Measurements from ENCODE around the gene SH3BP1.

Gene SH3BP1

GRCh38 chr22:37701141-37701786 is 61.8 kb downstream of the SH3BP1 start:
- DNase-seq: no peak
- H3K36me3 Mint-ChIP-seq (ENCODE audit: low read depth): peaks cover 48% of the 10 kb centered on the region
- peaks cover 25% of the 10 kb centered on the region for H3K4me1 Mint-ChIP-seq
- H3K4me3 Mint-ChIP-seq: no peak overlapping the region
- H3K27me3 Mint-ChIP-seq (ENCODE audit: low read depth, poor library complexity): peaks cover 3% of the 10 kb centered on the region
- no peak overlapping the region for H3K27ac Mint-ChIP-seq
- TF ChIP-seq CTCF (IDR thresholded peaks at IDR 0.05): no peak
- no peaks in the 10 kb centered on the region for H3K9me3 Mint-ChIP-seq

- Mint-ChIP-seq H3K27ac (no peak overlapping the region), H3K27me3 (ENCODE audit: low read depth, poor library complexity) (no peaks in the 10 kb centered on the region), H3K4me3 (no peak overlapping the region), H3K9me3 (no peaks in the 10 kb centered on the region), H3K36me3 (ENCODE audit: low read depth) (peaks cover 64% of the 10 kb centered on the region), H3K4me1 (peaks cover 5% of the 10 kb centered on the region)
- DNase-seq: no peak
- TF ChIP-seq CTCF (IDR thresholded peaks at IDR 0.05): no peak
These were observed 64.4 kb downstream of the SH3BP1 start for GRCh38 chr22:37703906-37704305.

GRCh38 chr22:37704645-37705044 is 65.2 kb downstream of the SH3BP1 start:
- H3K36me3 Mint-ChIP-seq (ENCODE audit: low read depth): peaks cover 65% of the 10 kb centered on the region
- H3K27ac Mint-ChIP-seq: no peak overlapping the region
- no peaks in the 10 kb centered on the region for H3K9me3 Mint-ChIP-seq
- H3K4me1 Mint-ChIP-seq: peaks cover 1% of the 10 kb centered on the region
- no peak for DNase-seq
- no peak overlapping the region for H3K4me3 Mint-ChIP-seq
- H3K27me3 Mint-ChIP-seq (ENCODE audit: low read depth, poor library complexity): no peaks in the 10 kb centered on the region
- no peak for TF ChIP-seq CTCF (IDR thresholded peaks at IDR 0.05)

- no peaks in the 10 kb centered on the region for H3K27me3 Mint-ChIP-seq (ENCODE audit: low read depth, poor library complexity)
- H3K36me3 Mint-ChIP-seq (ENCODE audit: low read depth): peaks cover 70% of the 10 kb centered on the region
- no peak overlapping the region for H3K4me3 Mint-ChIP-seq
- no peak overlapping the region for H3K27ac Mint-ChIP-seq
- no peaks in the 10 kb centered on the region for H3K9me3 Mint-ChIP-seq
- peaks cover 5% of the 10 kb centered on the region for H3K4me1 Mint-ChIP-seq
- TF ChIP-seq CTCF (IDR thresholded peaks at IDR 0.05): no peak
- DNase-seq: no peak
These were observed 65.7 kb downstream of the SH3BP1 start for GRCh38 chr22:37705205-37705604.
